Measurements from ENCODE around the gene BCL10.

GRCh38 chr1:85295654-85296053 lies 19.2 kb upstream of the BCL10 start:
- no peak for TF ChIP-seq CTCF (IDR thresholded peaks at IDR 0.05)
- no peak for TF ChIP-seq POLR2A (IDR thresholded peaks at IDR 0.05)

Measured in uterus (tissue), 2 donors.